ENCODE measurements around the gene SLC12A5.

GRCh38 chr20:46053416-46053815 is 24.4 kb downstream of the SLC12A5 start:
- no peak for TF ChIP-seq CTCF (IDR thresholded peaks at IDR 0.05)
- no peak for TF ChIP-seq POLR2A (IDR thresholded peaks at IDR 0.05)
